ENCODE results near the gene PPP1R11. TPM values are rescaled to one million over a fixed set of nuclear protein-coding genes. Genes with fewer than 3 reads are reported as not detected.

Gene PPP1R11
- polyA plus RNA-seq, 1 experiment: 53.5 TPM

DNA sequence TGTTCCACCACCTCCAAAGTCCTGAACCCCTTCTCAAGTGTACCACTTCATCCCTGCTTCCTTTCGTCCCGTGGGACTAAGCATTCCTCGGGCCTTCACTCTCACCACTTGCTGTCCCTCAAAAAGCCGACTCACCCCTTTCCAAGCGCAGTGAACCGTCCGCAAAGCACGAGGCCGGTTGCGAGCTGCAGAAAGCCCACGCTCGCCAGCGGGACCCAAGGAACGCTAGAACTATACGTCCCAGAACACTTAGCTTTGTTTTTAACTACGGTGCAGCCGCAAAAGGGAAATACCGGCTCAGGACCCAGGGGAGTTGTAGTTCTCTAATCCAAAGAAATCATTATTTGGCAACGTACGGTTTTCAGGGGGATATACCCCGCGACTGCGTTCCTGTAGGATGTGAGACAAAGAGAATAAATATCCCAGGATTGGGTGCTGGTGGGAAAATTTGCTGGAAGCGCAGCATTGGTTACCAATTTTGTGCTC, 6.3 kb upstream of the PPP1R11 start:
- Histone ChIP-seq H3K4me3 (ENCODE audit: low read depth, low read length) (peak overlapping the region; percentile 96), H3K27me3 (ENCODE audit: control insufficient read depth, insufficient read depth, low read length) (no peaks in the 10 kb centered on the region), H3K9me3 (ENCODE audit: control insufficient read depth, insufficient read depth, low read length) (no peaks in the 10 kb centered on the region), H3K27ac (ENCODE audit: low read depth, low read length) (peak overlapping the region; percentile 69)
- TF ChIP-seq, protein P1, sequence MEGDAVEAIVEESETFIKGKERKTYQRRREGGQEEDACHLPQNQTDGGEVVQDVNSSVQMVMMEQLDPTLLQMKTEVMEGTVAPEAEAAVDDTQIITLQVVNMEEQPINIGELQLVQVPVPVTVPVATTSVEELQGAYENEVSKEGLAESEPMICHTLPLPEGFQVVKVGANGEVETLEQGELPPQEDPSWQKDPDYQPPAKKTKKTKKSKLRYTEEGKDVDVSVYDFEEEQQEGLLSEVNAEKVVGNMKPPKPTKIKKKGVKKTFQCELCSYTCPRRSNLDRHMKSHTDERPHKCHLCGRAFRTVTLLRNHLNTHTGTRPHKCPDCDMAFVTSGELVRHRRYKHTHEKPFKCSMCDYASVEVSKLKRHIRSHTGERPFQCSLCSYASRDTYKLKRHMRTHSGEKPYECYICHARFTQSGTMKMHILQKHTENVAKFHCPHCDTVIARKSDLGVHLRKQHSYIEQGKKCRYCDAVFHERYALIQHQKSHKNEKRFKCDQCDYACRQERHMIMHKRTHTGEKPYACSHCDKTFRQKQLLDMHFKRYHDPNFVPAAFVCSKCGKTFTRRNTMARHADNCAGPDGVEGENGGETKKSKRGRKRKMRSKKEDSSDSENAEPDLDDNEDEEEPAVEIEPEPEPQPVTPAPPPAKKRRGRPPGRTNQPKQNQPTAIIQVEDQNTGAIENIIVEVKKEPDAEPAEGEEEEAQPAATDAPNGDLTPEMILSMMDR (IDR thresholded peaks at IDR 0.05; ENCODE audit: low read depth, low read length): no peak
- CTCF ChIA-PET: interaction anchor here (1.4 to 2.3 kb wide), 6 partner anchors 41 to 410 kb away, joined by 4 to 14 read pairs (median 6); no protein-coding TSS in a partner anchor
- no peak for DNase-seq (ENCODE audit: low read depth, low spot score)
- POLR2A ChIA-PET: interaction anchor here (0.7 to 1.4 kb wide), 6 partner anchors 27 to 96 kb away, joined by 3 to 6 read pairs (median 5); no protein-coding TSS in a partner anchor

DNA sequence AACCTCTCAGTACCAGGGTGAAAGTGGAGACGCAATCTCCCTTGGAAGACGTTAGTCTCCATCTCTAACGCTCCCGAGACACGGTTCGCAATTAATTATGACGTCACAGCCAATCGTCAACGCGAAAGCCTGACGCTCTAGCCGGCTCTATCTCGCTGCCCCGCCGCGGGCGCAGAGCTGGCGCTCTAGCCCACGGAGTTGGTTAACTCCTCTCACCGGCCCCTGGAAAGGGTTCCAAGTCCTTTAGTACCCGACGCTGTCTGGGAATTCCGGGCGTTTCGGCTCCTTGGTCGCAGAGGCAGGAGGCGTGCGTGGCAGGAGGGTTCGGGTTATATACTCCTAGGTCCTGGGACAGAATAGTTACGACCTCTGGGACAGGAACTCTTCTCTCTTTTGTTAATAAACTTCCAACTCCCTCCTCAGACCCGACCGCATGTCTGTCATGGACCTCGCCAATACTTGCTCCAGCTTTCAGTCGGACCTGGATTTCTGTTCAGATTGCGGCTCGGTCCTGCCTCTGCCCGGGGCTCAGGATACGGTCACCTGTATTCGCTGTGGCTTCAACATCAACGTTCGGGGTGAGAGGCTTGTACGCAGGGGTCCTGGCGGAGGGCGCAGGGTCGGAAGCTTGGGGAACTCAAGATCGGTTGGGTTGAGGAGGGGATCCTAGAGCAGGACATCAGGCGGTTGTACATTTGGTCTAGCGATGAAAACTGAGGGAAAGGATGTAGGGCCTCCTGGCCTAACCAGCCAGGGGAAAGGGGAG, 5.7 kb upstream of the PPP1R11 start, which contains the start of gene POLR1H:
Gene POLR1H, plus strand, starts transcription at position 174 of the 766 bp plus-strand sequence. Its CDS starts 260 bp downstream, at position 434.
- TF ChIP-seq, protein P1 (IDR thresholded peaks at IDR 0.05; ENCODE audit: low read depth, low read length): no peak
- Histone ChIP-seq H3K4me3 (ENCODE audit: low read depth, low read length) (peak within 1 kb of the TSS; percentile 96), H3K27me3 (ENCODE audit: control insufficient read depth, insufficient read depth, low read length) (no peaks in the 10 kb centered on the region), H3K9me3 (ENCODE audit: control insufficient read depth, insufficient read depth, low read length) (no peaks in the 10 kb centered on the region), H3K27ac (ENCODE audit: low read depth, low read length) (peak within 1 kb of the TSS; percentile 78)
- ChIA-PET CTCF (interaction anchor here (0.7 to 2.3 kb wide), 4 partner anchors 42 to 408 kb away, joined by 3 to 14 read pairs (median 7); no protein-coding TSS in a partner anchor), POLR2A (interaction anchor here (0.7 to 1.4 kb wide), 6 partner anchors 27 to 96 kb away, joined by 3 to 6 read pairs (median 5); no protein-coding TSS in a partner anchor)
- DNase-seq (ENCODE audit: low read depth, low spot score): peak; percentile 85

DNA sequence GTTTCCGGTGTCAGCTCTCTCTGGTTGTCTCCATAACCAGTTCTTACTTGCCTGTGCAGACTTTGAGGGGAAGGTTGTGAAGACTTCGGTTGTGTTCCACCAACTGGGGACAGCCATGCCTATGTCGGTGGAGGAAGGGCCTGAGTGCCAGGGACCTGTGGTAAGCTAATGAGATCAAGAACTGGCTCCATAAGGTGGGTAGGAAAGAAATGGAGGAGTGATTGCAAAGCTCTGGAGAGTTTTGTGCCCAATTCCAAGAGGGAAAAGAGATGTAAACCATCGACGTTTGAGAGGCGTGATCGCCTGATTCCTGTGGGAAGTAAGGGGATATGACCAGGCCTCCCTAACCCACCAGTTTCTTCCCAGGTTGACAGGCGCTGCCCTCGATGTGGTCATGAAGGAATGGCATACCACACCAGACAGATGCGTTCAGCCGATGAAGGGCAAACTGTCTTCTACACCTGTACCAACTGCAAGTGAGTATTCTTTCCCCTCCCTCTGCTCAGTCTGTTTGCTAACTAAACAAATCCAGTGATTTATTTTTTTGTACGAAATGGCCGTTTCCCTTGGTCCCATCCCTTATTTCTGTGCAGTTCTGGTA, 5.0 kb upstream of the PPP1R11 start:
- DNase-seq (ENCODE audit: low read depth, low spot score): no peak

DNA sequence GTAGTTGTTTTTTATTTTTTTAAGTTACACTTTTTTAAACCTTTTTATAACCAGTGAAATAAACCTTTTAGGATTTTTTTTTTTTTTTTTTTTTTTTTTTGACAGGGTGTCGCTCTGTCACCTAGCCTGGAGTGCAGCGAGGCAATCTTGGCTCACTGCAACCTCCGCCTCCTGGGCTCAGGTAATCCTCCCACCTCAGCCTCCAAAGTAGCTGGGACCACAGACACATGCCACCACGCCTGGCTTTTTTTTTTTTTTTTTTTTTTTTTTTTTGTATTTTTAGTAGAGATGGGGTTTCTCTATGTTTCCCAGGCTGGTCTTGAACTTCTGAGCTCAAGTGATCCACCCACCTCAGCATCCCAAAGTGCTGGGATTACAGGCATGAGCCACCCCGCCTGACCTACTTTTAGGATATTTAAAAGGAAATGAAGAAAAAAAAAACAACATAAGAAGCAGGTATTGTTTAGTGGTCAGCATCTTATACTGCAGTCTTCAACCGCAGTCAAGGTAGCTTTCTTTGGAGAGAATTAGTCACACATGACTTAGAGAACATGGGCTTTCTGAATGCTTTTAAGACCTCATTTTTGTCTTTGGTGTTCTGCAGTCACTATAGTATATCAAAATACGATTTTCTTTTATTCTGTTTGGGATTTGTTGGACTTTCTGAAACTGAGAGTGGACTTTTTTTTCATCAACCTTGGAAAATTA, 4.4 kb upstream of the PPP1R11 start:
- no peak for DNase-seq (ENCODE audit: low read depth, low spot score)
- ChIA-PET CTCF (interaction anchor here (0.6 to 1.7 kb wide), 3 partner anchors 40 to 108 kb away, joined by 3 to 7 read pairs (median 5); no protein-coding TSS in a partner anchor), POLR2A (interaction anchor here (0.7 kb wide), 1 partner anchor 151 kb away, joined by 4 read pairs; the partner anchor contains the start of gene TRIM26)
- Histone ChIP-seq H3K27ac (ENCODE audit: low read depth, low read length) (no peak overlapping the region), H3K9me3 (ENCODE audit: control insufficient read depth, insufficient read depth, low read length) (no peaks in the 10 kb centered on the region), H3K4me3 (ENCODE audit: low read depth, low read length) (no peak overlapping the region; the same call in 1 of the 2 replicates), H3K27me3 (ENCODE audit: control insufficient read depth, insufficient read depth, low read length) (no peaks in the 10 kb centered on the region)
- TF ChIP-seq, protein P1 (IDR thresholded peaks at IDR 0.05; ENCODE audit: low read depth, low read length): no peak

More for the DNA sequence above, 5.0 kb upstream of the PPP1R11 start:
- ChIA-PET POLR2A (interaction anchor here (0.7 to 1.4 kb wide), 4 partner anchors 29 to 151 kb away, joined by 4 to 6 read pairs (median 5); partner anchors contain the start of gene TRIM26), CTCF (interaction anchor here (0.6 to 2.3 kb wide), 3 partner anchors 49 to 408 kb away, joined by 3 to 6 read pairs (median 3); no protein-coding TSS in a partner anchor)
- peak overlapping the region; percentile 96 for H3K4me3 ChIP-seq (ENCODE audit: low read depth, low read length)
- H3K27ac ChIP-seq (ENCODE audit: low read depth, low read length): peak overlapping the region; percentile 78
- no peaks in the 10 kb centered on the region for H3K9me3 ChIP-seq (ENCODE audit: control insufficient read depth, insufficient read depth, low read length)
- TF ChIP-seq, protein P1 (IDR thresholded peaks at IDR 0.05; ENCODE audit: low read depth, low read length): no peak
- H3K27me3 ChIP-seq (ENCODE audit: control insufficient read depth, insufficient read depth, low read length): no peaks in the 10 kb centered on the region
